ENCODE measurements around the gene GALNT14.

GRCh38 chr2:31049264-31049663, 89.0 kb downstream of the GALNT14 start:
- TF ChIP-seq, protein P1, sequence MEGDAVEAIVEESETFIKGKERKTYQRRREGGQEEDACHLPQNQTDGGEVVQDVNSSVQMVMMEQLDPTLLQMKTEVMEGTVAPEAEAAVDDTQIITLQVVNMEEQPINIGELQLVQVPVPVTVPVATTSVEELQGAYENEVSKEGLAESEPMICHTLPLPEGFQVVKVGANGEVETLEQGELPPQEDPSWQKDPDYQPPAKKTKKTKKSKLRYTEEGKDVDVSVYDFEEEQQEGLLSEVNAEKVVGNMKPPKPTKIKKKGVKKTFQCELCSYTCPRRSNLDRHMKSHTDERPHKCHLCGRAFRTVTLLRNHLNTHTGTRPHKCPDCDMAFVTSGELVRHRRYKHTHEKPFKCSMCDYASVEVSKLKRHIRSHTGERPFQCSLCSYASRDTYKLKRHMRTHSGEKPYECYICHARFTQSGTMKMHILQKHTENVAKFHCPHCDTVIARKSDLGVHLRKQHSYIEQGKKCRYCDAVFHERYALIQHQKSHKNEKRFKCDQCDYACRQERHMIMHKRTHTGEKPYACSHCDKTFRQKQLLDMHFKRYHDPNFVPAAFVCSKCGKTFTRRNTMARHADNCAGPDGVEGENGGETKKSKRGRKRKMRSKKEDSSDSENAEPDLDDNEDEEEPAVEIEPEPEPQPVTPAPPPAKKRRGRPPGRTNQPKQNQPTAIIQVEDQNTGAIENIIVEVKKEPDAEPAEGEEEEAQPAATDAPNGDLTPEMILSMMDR (IDR thresholded peaks at IDR 0.05), result peak in 3 of 6 experiments; percentile 49 to 56 (median 52)
- no peak for TF ChIP-seq POLR2A (IDR thresholded peaks at IDR 0.05)
